H1 (cell line): ENCODE results near the gene HSPBP1. TPM values are rescaled to one million over a fixed set of nuclear protein-coding genes. Genes with fewer than 3 reads are reported as not detected.

ENCODE experiments used
- CTCF ChIA-PET: fragments of 300-600 bp; sonication (Branson Sonifier 250); formaldehyde crosslinking; loops from one replicate; lab custom pipeline; 2021; ENCODE audit not compliant: partially characterized antibody; lab: Charles Lee
- POLR2A ChIA-PET: fragments of 300-600 bp; sonication (Branson Sonifier 250); formaldehyde crosslinking; loops from one replicate; lab custom pipeline; 2021; ENCODE audit warnings: inconsistent platforms; ENCODE audit not compliant: partially characterized antibody; lab: Charles Lee
- DNase-seq, 2 experiments: peaks; one replicate each; pipeline versions ENCODE4 v3.0.0 to v3.0.0-alpha.2; 2010 to 2022; ENCODE audit warnings: low spot score in 2 of 2, low read depth in 1 of 2, mixed read lengths in 1 of 2
- FAIRE-seq: peaks from 2 replicates; lab custom pipeline; 2011; peaks lifted over from hg19 to GRCh38; lab: Jason Lieb, UNC
- H2AFZ ChIP-seq: 2 replicates; pipeline ENCODE4 v1.8.1; 2012; ENCODE audit warnings: low read length, inconsistent platforms
- H2AK5ac ChIP-seq: 2 replicates; pipeline ENCODE4 v1.6.1; 2013; ENCODE audit warnings: low read depth, low read length
- H2BK120ac ChIP-seq: replicated peaks from 2 replicates; pipeline ENCODE3; 2013; ENCODE audit warnings: low read depth, low read length, inconsistent platforms
- H2BK12ac ChIP-seq: 2 replicates; pipeline ENCODE4 v1.6.1; 2013; ENCODE audit warnings: low read depth, low read length
- H2BK15ac ChIP-seq: 2 replicates; pipeline ENCODE4 v1.6.1; 2013; ENCODE audit warnings: low read length
- H2BK20ac ChIP-seq: 2 replicates; pipeline ENCODE4 v1.6.1; 2013; ENCODE audit warnings: low read length
- H2BK5ac ChIP-seq: 2 replicates; pipeline ENCODE4 v1.6.1; 2013; ENCODE audit warnings: low read depth, low read length
- H3K14ac ChIP-seq: 2 replicates; pipeline ENCODE4 v1.6.1; 2013; ENCODE audit warnings: inconsistent platforms; ENCODE audit not compliant: insufficient read length
- H3K18ac ChIP-seq: 2 replicates; pipeline ENCODE4 v1.6.1; 2013; ENCODE audit warnings: low read length; ENCODE audit errors: extremely low read depth
- H3K23ac ChIP-seq: 2 replicates; pipeline ENCODE4 v1.6.1; 2013; ENCODE audit warnings: inconsistent platforms; ENCODE audit not compliant: insufficient read length
- H3K23me2 ChIP-seq: 2 replicates; pipeline ENCODE4 v1.6.1; 2013; ENCODE audit warnings: low read depth, low read length
- H3K27ac ChIP-seq: 2 replicates; pipeline ENCODE4 v1.6.1; 2011; ENCODE audit warnings: low read depth, low read length, inconsistent platforms
- H3K27me3 ChIP-seq, 4 experiments: replicated peaks in 1 of 4; 1 replicate in 1 of 4; 2 replicates in 3 of 4; pipeline versions ENCODE4 v1.6.1 to v1.8.1; 2011 to 2013; ENCODE audit warnings: low read length in 3 of 4, mild to moderate bottlenecking in 3 of 4, inconsistent platforms in 2 of 4, mixed read lengths in 2 of 4, moderate library complexity in 1 of 4; ENCODE audit not compliant: control insufficient read depth in 3 of 4, insufficient read depth in 3 of 4; ENCODE audit errors: extremely low read depth in 1 of 4
- H3K36me3 ChIP-seq, 4 experiments: 2 replicates each; pipeline versions ENCODE4 v1.6.1 to v1.8.1; 2011 to 2013; ENCODE audit warnings: mild to moderate bottlenecking in 4 of 4, low read length in 3 of 4, moderate library complexity in 2 of 4, control low read depth in 1 of 4, inconsistent platforms in 1 of 4; ENCODE audit not compliant: insufficient read depth in 4 of 4, control insufficient read depth in 2 of 4
- H3K4ac ChIP-seq: replicated peaks from 2 replicates; pipeline ENCODE3; 2013; ENCODE audit warnings: low read length, low read depth, mixed read lengths, inconsistent platforms; ENCODE audit not compliant: insufficient read length
- H3K4me1 ChIP-seq, 4 experiments: replicated peaks in 1 of 4; 1 replicate in 1 of 4; 2 replicates in 3 of 4; pipeline versions ENCODE4 v1.6.1 to v1.8.1; 2011 to 2013; ENCODE audit warnings: low read length in 3 of 4, inconsistent platforms in 2 of 4, mixed read lengths in 1 of 4; ENCODE audit not compliant: insufficient read depth in 4 of 4, control insufficient read depth in 3 of 4
- H3K4me2 ChIP-seq, 2 experiments: 2 replicates each; pipeline versions ENCODE4 v1.6.1 to v1.8.1; 2011 to 2013; ENCODE audit warnings: low read depth in 2 of 2, low read length in 2 of 2, control low read depth in 1 of 2, inconsistent platforms in 1 of 2, mild to moderate bottlenecking in 1 of 2; ENCODE audit not compliant: insufficient read depth in 1 of 2
- H3K4me3 ChIP-seq, 4 experiments: fragments of 200-600, 300-600 bp in 1 of 4; sonication (generic), shearing (Covaris generic), sonication (Bioruptor Twin) in 1 of 4; 2 replicates each; pipeline versions ENCODE4 v1.5.1 to v1.8.1; 2011 to 2016; ENCODE audit warnings: low read length in 4 of 4, low read depth in 3 of 4, control low read depth in 2 of 4, inconsistent platforms in 2 of 4, mild to moderate bottlenecking in 2 of 4, mixed read lengths in 1 of 4, moderate library complexity in 1 of 4; ENCODE audit not compliant: insufficient read depth in 2 of 4; ENCODE audit errors: extremely low read depth in 1 of 4
- H3K56ac ChIP-seq: replicated peaks from 2 replicates; pipeline ENCODE3; 2013; ENCODE audit warnings: low read depth, mild to moderate bottlenecking, mixed read lengths, low read length, inconsistent platforms; ENCODE audit not compliant: insufficient read length
- H3K79me1 ChIP-seq: 2 replicates; pipeline ENCODE4 v1.6.1; 2013; ENCODE audit warnings: low read depth, low read length, control low read depth
- H3K79me2 ChIP-seq, 2 experiments: 2 replicates each; pipeline versions ENCODE4 v1.6.1 to v1.8.1; 2012 to 2013; ENCODE audit warnings: low read length in 2 of 2, mild to moderate bottlenecking in 2 of 2, inconsistent platforms in 1 of 2; ENCODE audit not compliant: insufficient read depth in 2 of 2, control insufficient read depth in 1 of 2
- H3K9ac ChIP-seq, 4 experiments: replicated peaks in 1 of 4; 1 replicate in 1 of 4; 2 replicates in 3 of 4; pipeline versions ENCODE4 v1.6.1 to v1.8.1; 2011 to 2013; ENCODE audit warnings: low read depth in 3 of 4, low read length in 3 of 4, control low read depth in 2 of 4, mild to moderate bottlenecking in 2 of 4, moderate library complexity in 2 of 4, inconsistent platforms in 1 of 4; ENCODE audit errors: extremely low read depth in 1 of 4
- H3K9me3 ChIP-seq, 2 experiments: 2 replicates each; pipeline versions ENCODE4 v1.6.1 to v1.8.1; 2012 to 2013; ENCODE audit warnings: mild to moderate bottlenecking in 2 of 2, moderate library complexity in 2 of 2, control low read depth in 1 of 2, inconsistent platforms in 1 of 2, low read depth in 1 of 2, low read length in 1 of 2, mixed read lengths in 1 of 2; ENCODE audit not compliant: insufficient read depth in 2 of 2
- H4K20me1 ChIP-seq, 2 experiments: replicated peaks in 1 of 2; 2 replicates each; pipeline versions ENCODE3 to v1.8.1; 2011 to 2013; ENCODE audit warnings: inconsistent platforms in 2 of 2, low read length in 2 of 2, mild to moderate bottlenecking in 1 of 2; ENCODE audit not compliant: insufficient read depth in 2 of 2, control insufficient read depth in 1 of 2
- H4K5ac ChIP-seq: 2 replicates; pipeline ENCODE4 v1.6.1; 2013; ENCODE audit warnings: low read length, low read depth, mixed read lengths, inconsistent platforms; ENCODE audit not compliant: insufficient read length
- H4K8ac ChIP-seq: 2 replicates; pipeline ENCODE4 v1.8.0; 2013; ENCODE audit warnings: mild to moderate bottlenecking, moderate library complexity, low read length, inconsistent platforms; ENCODE audit not compliant: insufficient read depth; ENCODE audit errors: extremely low read depth
- H4K91ac ChIP-seq: replicated peaks from 2 replicates; pipeline ENCODE3; 2013; ENCODE audit warnings: low read length, mixed read lengths, inconsistent platforms; ENCODE audit not compliant: insufficient read length
- EZH2 ChIP-seq: fragments of 200-600 bp; sonication (generic); IDR thresholded peaks from 2 replicates; pipeline ENCODE4 v1.7.1; 2012; ENCODE audit warnings: low read depth, mild to moderate bottlenecking, moderate library complexity, low read length, inconsistent platforms; ENCODE audit not compliant: severe bottlenecking
- GTF2F1 ChIP-seq: IDR thresholded peaks from 2 replicates; pipeline ENCODE4 v1.6.1; 2012; ENCODE audit warnings: low read depth, low read length, improper control_type of control experiment, borderline replicate concordance
- MAX ChIP-seq: IDR thresholded peaks from 2 replicates; pipeline ENCODE4 v1.6.1; 2012; ENCODE audit warnings: inconsistent platforms
- WGBS, 2 experiments: shearing (Covaris generic) in 1 of 2; methylation state at CpG; one replicate each; pipeline versions ENCODE4 v1.1.6 to v1.1.7; 2013 to 2015; ENCODE audit warnings: low lambda C conversion rate in 2 of 2, mixed read lengths in 2 of 2, inconsistent platforms in 1 of 2, low coverage in 1 of 2, missing lambda C conversion rate in 1 of 2; ENCODE audit not compliant: insufficient replicate concordance in 2 of 2, insufficient coverage in 1 of 2, insufficient read length in 1 of 2; ENCODE audit errors: extremely low coverage in 1 of 2, missing lambda C conversion rate in 1 of 2; 5-methylcytosine and 5-hydroxymethylcytosine counted together
- polyA plus RNA-seq, 7 experiments: library from polyadenylated mRNA; depleted of rRNA in 3 of 7; stranded (reverse) in 5 of 7; unstranded in 2 of 7; fragments of >200 nt in 5 of 7; fragments of 200-250 nt in 2 of 7; gene quantifications; 1 replicate in 5 of 7; 2 replicates in 1 of 7; 4 replicates in 1 of 7; pipeline versions ENCODE4 v1.2.1 to v1.2.3, GENCODE V29; 2011 to 2013; ENCODE audit warnings: missing spikeins in 2 of 7, mixed read lengths in 2 of 7
- total RNA-seq: library from RNA; stranded (reverse); fragmentation: NEBNext Ultra II Directional; extraction: Animal tissue kit (Norgen Biotek cat#: 25700); gene quantifications from 2 replicates; pipeline ENCODE4 v1.2.1, GENCODE V29; 2021

The HSPBP1 gene
- total and polyA plus RNA-seq, 2 of the 8 experiments (the other 6 are each of a cell fraction or from before 2014, with no cell fraction given): 63.4 to 100 TPM

GRCh38 chr19:55266404-55266803 lies 13.5 kb downstream of the HSPBP1 start:
- Histone ChIP-seq H3K36me3 (no peaks in the 10 kb centered on the region), H2BK5ac (no peak overlapping the region; the same call in 1 of the 2 replicates)
- DNase-seq: no peak
- TF ChIP-seq MAX: no peak
- TF ChIP-seq GTF2F1: no peak
- TF ChIP-seq EZH2: no peak
- TF ChIP-seq, all 59 proteins: peak for 0
- Histone ChIP-seq H2AK5ac (peak overlapping the region; percentile 90; the same call in 1 of the 2 replicates), H2AFZ (no peak overlapping the region), H3K23me2 (peaks cover 9% of the 10 kb centered on the region; the same call in 1 of the 2 replicates), H3K4ac (no peak overlapping the region), H3K23ac (no peak overlapping the region), H3K27ac (no peak overlapping the region), H3K79me1 (peaks cover 7% of the 10 kb centered on the region), H2BK20ac (no peak overlapping the region), H2BK12ac (0 out of 2 replicates have a peak overlapping the region, but pooled peaks have one; percentile 60), H3K9ac (no peak overlapping the region), H3K9me3 (peaks cover 0 to 3% of the 10 kb centered on the region in 2 experiments; a peak in 3 of 4 replicates), H3K18ac (no peak overlapping the region), H2BK120ac (no peak overlapping the region), H3K4me2 (no peak overlapping the region), H3K4me1 (peaks cover 0 to 3% (median 0%) of the 10 kb centered on the region in 4 experiments; a peak in 1 of 7 replicates), H4K5ac (no peak overlapping the region), H3K14ac (no peak overlapping the region), H4K20me1 (peaks cover 0 to 10% of the 10 kb centered on the region in 2 experiments), H4K8ac (no peak overlapping the region), H4K91ac (no peak overlapping the region), H3K56ac (peak overlapping the region; percentile 96), H3K27me3 (no peaks in the 10 kb centered on the region), H3K79me2 (peaks cover 0 to 6% of the 10 kb centered on the region in 2 experiments; a peak in 1 of 4 replicates), H3K4me3 (no peak overlapping the region), H2BK15ac (no peak overlapping the region)
- CTCF ChIA-PET: no interaction called here
- FAIRE-seq: no peak
- WGBS, 2 experiments: 87% methylated on average over 3 of the region's 3 CpGs; no CpG with 5 or more reads in 1 of the 2 experiments
- POLR2A ChIA-PET: no interaction called here
